Sigmoid colon (tissue), 4 donors: ENCODE data around the gene GEMIN4.

Experiments
- EP300 ChIP-seq, 4 donors: sonication (generic); formaldehyde crosslinking; IDR thresholded peaks; one replicate each; pipeline ENCODE4 v1.6.1; 2017; ENCODE audit warnings: antibody characterized with exemption in 4 of 4
- POLR2AphosphoS5 ChIP-seq, 4 donors: sonication (generic); formaldehyde crosslinking; IDR thresholded peaks; one replicate each; pipeline ENCODE4 v1.6.1; 2017; ENCODE audit warnings: antibody characterized with exemption in 4 of 4
- TF ChIP-seq, protein P1 (sequence below), 4 experiments: fragments of 450-650 bp in 3 of 4; fragments of 200-600 bp in 1 of 4; IDR thresholded peaks; one replicate each; pipeline ENCODE4 v1.5.1; 2016 to 2019; ENCODE audit warnings: antibody characterized with exemption in 4 of 4, mild to moderate bottlenecking in 3 of 4, moderate library complexity in 2 of 4

- TF ChIP-seq, protein P1, sequence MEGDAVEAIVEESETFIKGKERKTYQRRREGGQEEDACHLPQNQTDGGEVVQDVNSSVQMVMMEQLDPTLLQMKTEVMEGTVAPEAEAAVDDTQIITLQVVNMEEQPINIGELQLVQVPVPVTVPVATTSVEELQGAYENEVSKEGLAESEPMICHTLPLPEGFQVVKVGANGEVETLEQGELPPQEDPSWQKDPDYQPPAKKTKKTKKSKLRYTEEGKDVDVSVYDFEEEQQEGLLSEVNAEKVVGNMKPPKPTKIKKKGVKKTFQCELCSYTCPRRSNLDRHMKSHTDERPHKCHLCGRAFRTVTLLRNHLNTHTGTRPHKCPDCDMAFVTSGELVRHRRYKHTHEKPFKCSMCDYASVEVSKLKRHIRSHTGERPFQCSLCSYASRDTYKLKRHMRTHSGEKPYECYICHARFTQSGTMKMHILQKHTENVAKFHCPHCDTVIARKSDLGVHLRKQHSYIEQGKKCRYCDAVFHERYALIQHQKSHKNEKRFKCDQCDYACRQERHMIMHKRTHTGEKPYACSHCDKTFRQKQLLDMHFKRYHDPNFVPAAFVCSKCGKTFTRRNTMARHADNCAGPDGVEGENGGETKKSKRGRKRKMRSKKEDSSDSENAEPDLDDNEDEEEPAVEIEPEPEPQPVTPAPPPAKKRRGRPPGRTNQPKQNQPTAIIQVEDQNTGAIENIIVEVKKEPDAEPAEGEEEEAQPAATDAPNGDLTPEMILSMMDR (IDR thresholded peaks at IDR 0.05), result no peak
- TF ChIP-seq POLR2AphosphoS5 (IDR thresholded peaks at IDR 0.05) (no peak), EP300 (IDR thresholded peaks at IDR 0.05) (no peak)
Observed at GRCh38 chr17:788551-788950, 36.5 kb upstream of the GEMIN4 start.
